Prostate gland (tissue), 2 donors: ENCODE results near the gene ACSM3. TPM values are rescaled to one million over a fixed set of nuclear protein-coding genes. Genes with fewer than 3 reads are reported as not detected.

Experiments
- DNase-seq: peaks from one replicate; pipeline ENCODE4 v3.0.0-alpha.2; 2019; ENCODE audit warnings: low spot score
- H3K27ac ChIP-seq, 2 donors: fragments of 200-600 bp; sonication (generic); 2 replicates each; pipeline ENCODE4 v1.5.1; 2017 to 2019
- H3K27me3 ChIP-seq: fragments of 200-600 bp; sonication (generic); replicated peaks from 2 replicates; pipeline ENCODE4 v1.5.1; 2019; ENCODE audit not compliant: insufficient read depth
- H3K36me3 ChIP-seq, 2 donors: fragments of 200-600 bp; sonication (generic); 1 replicate in 1 of 2; 2 replicates in 1 of 2; pipeline versions ENCODE4 v1.5.1 to v1.8.1; 2017 to 2019
- H3K4me1 ChIP-seq: fragments of 200-600 bp; sonication (generic); replicated peaks from 2 replicates; pipeline ENCODE4 v1.5.1; 2019
- H3K4me3 ChIP-seq, 2 donors: fragments of 200-600 bp; sonication (generic); 2 replicates each; pipeline ENCODE4 v1.5.1; 2017 to 2019
- H3K9me3 ChIP-seq: fragments of 200-600 bp; sonication (generic); 2 replicates; pipeline ENCODE4 v1.5.1; 2017
- POLR2A ChIP-seq: fragments of 450-650 bp; IDR thresholded peaks from one replicate; pipeline ENCODE4 v1.6.1; 2016; ENCODE audit warnings: antibody characterized with exemption, mild to moderate bottlenecking
- POLR2AphosphoS5 ChIP-seq: sonication (generic); formaldehyde crosslinking; IDR thresholded peaks from one replicate; pipeline ENCODE4 v1.6.1; 2017; ENCODE audit warnings: antibody characterized with exemption
- WGBS: methylation state at CpG from one replicate; pipeline ENCODE4 v1.1.5; 2018; 5-methylcytosine and 5-hydroxymethylcytosine counted together
- intact Hi-C: fragments of 100-400 bp; cut with DNase I; formaldehyde crosslinking; loops from one replicate; pipeline ENCODE4 v1.14.2; 2022
- total RNA-seq, 2 donors: library from RNA; depleted of rRNA; stranded (reverse); fragments of >200 nt; gene quantifications; one replicate each; pipeline ENCODE4 v1.1.0, GENCODE V29; 2016
- TF ChIP-seq, protein P1 (sequence below), 4 experiments: fragments of 200-600 bp in 2 of 4; fragments of 450-650 bp in 2 of 4; sonication (generic) in 2 of 4; IDR thresholded peaks; 1 replicate in 3 of 4; 2 replicates in 1 of 4; pipeline ENCODE4 v1.5.1; 2016 to 2019; ENCODE audit warnings: antibody characterized with exemption in 4 of 4, mild to moderate bottlenecking in 2 of 4, moderate library complexity in 2 of 4

ACSM3 gene
- total RNA-seq, 2 donors from 2014 or later: 65.9 to 99.6 TPM

DNA sequence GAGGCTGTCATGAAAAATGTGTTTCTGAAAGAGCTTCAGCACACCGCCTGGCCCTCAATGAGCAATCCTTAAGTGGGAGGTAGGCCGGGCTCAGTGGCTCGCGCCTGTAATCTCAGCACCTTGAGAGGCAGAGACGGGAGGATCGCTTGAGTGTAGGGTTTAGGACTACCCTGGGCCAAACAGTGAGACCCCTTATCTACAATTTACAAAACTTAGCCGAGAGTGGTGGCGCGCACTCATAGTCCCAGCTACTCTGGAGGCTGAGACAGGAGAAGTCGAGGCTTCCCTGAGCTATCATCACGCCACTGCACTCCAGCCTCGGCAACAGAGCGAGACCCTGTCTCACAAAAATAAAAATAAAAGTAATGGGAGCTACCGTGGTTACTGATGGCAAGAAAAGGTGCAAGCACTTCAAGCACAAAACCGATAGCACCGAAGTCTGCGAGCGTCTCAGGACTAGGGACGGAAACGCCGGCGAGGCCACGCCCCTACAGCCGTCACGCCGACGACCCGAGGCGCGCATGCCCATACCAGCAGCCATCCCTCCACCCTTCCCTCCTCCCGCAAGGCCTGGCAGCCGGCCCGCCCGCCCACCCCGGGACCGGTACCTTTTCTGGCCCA, 22.8 kb upstream of the ACSM3 start:
- Histone ChIP-seq H3K9me3 (no peaks in the 10 kb centered on the region), H3K27ac (peak overlapping the region; percentile 99), H3K4me3 (peak overlapping the region; percentile 92 to 95), H3K4me1 (peaks cover 11% of the 10 kb centered on the region), H3K36me3 (peaks cover 0 to 9% of the 10 kb centered on the region in 2 donors), H3K27me3 (no peaks in the 10 kb centered on the region)
- intact Hi-C loops: no loop called here
- peak; percentile 92 for DNase-seq
- WGBS: 0% methylated on average over 36 of the region's 36 CpGs
- TF ChIP-seq, protein P1, sequence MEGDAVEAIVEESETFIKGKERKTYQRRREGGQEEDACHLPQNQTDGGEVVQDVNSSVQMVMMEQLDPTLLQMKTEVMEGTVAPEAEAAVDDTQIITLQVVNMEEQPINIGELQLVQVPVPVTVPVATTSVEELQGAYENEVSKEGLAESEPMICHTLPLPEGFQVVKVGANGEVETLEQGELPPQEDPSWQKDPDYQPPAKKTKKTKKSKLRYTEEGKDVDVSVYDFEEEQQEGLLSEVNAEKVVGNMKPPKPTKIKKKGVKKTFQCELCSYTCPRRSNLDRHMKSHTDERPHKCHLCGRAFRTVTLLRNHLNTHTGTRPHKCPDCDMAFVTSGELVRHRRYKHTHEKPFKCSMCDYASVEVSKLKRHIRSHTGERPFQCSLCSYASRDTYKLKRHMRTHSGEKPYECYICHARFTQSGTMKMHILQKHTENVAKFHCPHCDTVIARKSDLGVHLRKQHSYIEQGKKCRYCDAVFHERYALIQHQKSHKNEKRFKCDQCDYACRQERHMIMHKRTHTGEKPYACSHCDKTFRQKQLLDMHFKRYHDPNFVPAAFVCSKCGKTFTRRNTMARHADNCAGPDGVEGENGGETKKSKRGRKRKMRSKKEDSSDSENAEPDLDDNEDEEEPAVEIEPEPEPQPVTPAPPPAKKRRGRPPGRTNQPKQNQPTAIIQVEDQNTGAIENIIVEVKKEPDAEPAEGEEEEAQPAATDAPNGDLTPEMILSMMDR (IDR thresholded peaks at IDR 0.05): no peak
- TF ChIP-seq POLR2AphosphoS5 (peak; percentile 63), POLR2A (peak; percentile 44)

DNA sequence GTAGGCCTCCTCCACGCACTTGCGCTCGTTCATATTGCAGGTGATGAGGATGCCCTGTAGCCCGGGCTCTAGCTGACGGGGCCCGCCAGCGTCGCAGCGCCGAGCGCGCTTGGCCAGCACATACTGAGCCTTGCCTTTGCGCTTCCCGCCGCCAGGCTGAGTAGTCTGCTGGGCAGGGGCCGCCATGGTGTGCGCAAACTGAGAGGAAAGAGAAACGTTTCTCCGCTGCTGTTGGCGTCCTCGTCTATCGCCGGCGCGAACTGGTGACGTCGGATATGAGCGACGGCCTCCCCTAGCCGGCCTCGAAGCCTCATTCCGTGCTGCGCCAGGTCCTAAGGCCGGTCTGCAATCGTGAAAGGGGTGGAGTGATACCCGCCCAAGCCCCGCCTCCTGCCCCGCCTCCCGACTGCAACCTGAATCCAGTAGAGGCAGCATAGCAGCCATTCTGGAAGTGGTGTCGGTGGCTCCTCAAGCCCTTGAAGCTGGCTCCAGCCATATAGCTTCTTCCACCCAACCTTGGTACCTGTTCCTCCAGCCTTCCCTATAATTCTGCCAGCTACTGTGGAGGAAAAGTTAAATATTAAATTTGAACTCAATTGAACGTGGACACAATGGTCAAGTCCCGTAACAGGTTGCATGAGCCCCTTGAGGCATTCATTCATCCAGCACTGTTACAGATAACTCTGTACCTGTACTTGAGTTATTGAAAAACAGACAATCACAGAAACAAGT, 22.1 kb upstream of the ACSM3 start, which contains the start of gene THUMPD1:
Gene THUMPD1, minus strand, starts transcription at position 265 of the 732 bp plus-strand sequence. Its CDS starts 79 bp downstream, at position 186.
- 4% methylated on average over 41 of the region's 42 CpGs for WGBS
- Histone ChIP-seq H3K27me3 (no peaks in the 10 kb centered on the region), H3K4me1 (peaks cover 11% of the 10 kb centered on the region), H3K36me3 (peaks cover 0 to 3% of the 10 kb centered on the region in 2 donors), H3K4me3 (peak within 1 kb of the TSS; percentile 92 to 95), H3K27ac (peak within 1 kb of the TSS; percentile 99), H3K9me3 (no peaks in the 10 kb centered on the region)
- intact Hi-C loops: no loop called here
- peak; percentile 93 for DNase-seq
- peak; percentile 90 for TF ChIP-seq POLR2AphosphoS5
- TF ChIP-seq, protein P1 (IDR thresholded peaks at IDR 0.05): peak in 2 of 4 experiments; percentile 23 to 30
- peak; percentile 75 for TF ChIP-seq POLR2A

DNA sequence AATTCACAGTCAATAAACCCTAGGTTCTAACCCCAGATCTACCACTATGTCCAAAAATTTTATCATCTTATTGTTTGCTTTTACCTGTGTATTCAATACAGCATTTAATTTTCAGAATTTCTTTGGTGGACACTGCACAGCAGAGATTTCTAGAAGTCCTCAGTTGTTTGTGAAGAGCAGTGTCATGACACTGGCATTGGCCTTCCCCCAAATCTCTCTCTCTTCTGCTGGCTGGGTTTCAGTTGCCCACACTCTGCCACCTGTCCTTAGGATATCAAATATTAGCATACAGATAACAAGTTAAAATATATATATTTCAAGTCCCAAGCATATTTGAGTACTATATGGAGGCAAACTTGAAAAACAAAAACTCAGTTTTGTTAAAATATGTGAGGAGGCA, 20.2 kb upstream of the ACSM3 start:
- Histone ChIP-seq H3K4me3 (no peak overlapping the region), H3K4me1 (peaks cover 4% of the 10 kb centered on the region), H3K9me3 (no peaks in the 10 kb centered on the region), H3K36me3 (no peaks in the 10 kb centered on the region), H3K27ac (peak overlapping the region in 1 of 2 donors; percentile 55), H3K27me3 (no peaks in the 10 kb centered on the region)
- TF ChIP-seq POLR2AphosphoS5 (no peak), POLR2A (no peak)
- TF ChIP-seq, protein P1 (IDR thresholded peaks at IDR 0.05): no peak
- no peak for DNase-seq
- intact Hi-C loops: no loop called here

DNA sequence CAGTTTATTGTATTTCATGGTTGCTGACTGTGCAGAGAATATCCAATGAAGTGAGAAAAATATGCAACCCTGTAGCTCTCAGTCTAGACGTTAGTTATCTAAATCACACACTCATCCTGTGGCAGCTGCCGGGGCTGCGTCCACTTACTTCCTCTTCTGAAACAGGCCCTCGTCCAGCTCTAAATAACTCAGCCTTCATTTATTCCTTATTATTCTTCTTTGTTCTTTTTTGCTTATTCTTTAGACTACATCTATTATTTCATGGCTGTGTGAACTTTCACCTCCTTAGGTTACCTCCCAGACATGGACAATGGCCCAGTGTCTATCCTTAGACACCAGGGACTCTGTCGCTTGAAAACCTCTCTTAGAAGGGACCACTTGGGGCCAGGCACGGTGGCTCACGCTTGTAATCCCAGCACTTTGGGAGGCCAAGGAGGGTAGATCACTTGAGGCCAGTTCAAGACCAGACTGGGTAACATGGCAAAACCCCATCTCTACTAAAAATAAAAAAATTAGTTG, 18.8 kb upstream of the ACSM3 start:
- TF ChIP-seq, protein P1 (IDR thresholded peaks at IDR 0.05): no peak
- no peak for TF ChIP-seq POLR2A
- no peak for TF ChIP-seq POLR2AphosphoS5
- H3K27ac ChIP-seq: peak overlapping the region in 1 of 2 donors; percentile 55
- DNase-seq: no peak
- H3K4me3 ChIP-seq: no peak overlapping the region
- intact Hi-C loops: no loop called here
- H3K36me3 ChIP-seq: no peaks in the 10 kb centered on the region
- H3K27me3 ChIP-seq: no peaks in the 10 kb centered on the region
- peaks cover 4% of the 10 kb centered on the region for H3K4me1 ChIP-seq
- 72% methylated on average over 7 of the region's 7 CpGs for WGBS
- H3K9me3 ChIP-seq: no peaks in the 10 kb centered on the region
